ENCODE data around the gene CELF3.

The CELF3 gene

DNA sequence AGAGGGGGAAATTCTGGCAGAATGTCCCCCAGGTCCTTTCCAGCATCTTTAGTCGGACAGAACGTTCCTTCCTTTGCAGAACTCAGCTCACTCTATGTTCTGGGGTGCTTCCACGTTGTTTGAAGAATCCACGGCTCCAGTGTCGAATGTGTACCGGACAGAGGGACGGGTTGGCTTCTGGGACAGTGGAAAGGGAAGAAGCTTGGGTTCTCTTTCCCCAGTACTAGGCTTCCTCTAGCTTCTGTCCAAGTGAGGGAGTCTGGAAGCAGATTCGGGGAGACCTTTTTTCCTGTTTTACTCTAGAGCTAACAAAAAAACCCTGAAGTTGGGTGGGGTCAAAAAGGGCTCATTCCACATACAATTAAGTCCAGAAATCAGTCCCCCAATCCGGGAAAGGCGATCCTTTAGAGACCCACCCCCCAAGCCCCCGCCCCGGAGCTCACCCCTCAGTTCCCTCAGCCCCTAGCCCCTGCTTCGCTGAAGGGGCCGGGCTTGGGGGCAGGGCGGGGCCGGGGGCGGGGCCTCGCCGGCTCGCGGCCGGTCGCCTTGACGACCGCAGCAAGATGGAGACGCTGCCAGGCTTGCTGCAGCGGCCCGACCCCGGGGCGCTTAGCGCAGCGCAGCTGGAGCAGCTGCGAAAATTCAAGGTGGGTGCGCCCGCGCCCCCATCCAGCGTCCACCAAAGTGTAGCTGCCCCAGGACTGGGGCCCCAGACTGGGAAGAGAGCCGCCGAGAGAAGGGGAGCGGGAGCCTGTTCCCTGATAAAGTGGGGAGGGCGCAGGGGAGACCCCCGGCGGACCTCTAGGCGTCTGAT is 4.6 kb upstream of the CELF3 start, which contains the start of gene RIIAD1:
TSS of gene RIIAD1 (plus strand) at position 549 of the 814 bp plus-strand sequence. CDS start at position 564, 15 bp downstream.
- DNase-seq (ENCODE audit: low read depth): peak; percentile 30

- no peak for DNase-seq (ENCODE audit: low read depth)
Observed at GRCh38 chr1:151720554-151720953, 4.0 kb upstream of the CELF3 start.

GRCh38 chr1:151720125-151720524 is 3.5 kb upstream of the CELF3 start:
- no peak for DNase-seq (ENCODE audit: low read depth)

DNA sequence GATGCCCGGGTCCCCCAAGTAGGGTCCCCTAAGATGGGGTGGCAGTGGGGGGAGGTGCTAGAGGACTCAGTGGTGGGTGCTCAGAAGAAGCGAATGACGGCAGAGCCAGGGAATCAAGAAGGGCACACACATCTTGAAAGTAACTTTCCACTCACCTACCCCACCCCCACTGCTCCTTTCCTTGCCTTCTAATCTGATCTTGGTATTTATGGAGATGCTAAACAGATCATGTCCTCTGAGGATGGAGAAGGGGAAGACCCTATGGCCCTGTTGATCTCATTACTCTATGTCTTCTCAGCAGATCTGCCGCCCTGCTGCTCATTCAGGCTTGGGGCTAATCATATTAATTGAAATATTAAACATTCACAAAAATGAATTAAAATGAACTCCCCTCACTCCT is 2.1 kb upstream of the CELF3 start:
- DNase-seq (ENCODE audit: low read depth): no peak

- DNase-seq (ENCODE audit: low read depth): no peak
Observed at GRCh38 chr1:151718011-151718431, 1.4 kb upstream of the CELF3 start.

DNA sequence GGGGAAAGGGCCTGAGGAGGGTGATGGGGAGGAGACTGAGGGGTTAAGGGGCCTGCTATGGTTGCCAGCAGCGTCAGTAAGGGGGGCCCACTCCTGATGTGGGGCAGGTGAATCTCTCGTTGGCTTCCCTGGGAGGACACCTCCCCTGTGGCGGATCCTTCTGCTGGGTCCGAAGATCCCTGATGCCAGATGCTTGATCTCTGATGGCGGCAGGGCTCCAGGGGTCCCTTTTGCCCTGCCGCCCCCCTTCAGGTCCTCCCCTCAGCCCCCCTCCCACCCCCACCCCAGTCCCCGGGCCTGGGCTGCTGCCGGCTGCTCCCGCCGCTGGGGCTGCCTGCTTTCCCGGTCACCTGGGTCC is 219 bp downstream of the CELF3 start:
- no peak for DNase-seq (ENCODE audit: low read depth)

- no peak for DNase-seq (ENCODE audit: low read depth)
Observed at GRCh38 chr1:151715726-151716404, 738 bp downstream of the CELF3 start.

GRCh38 chr1:151714820-151715725 is 1.5 kb downstream of the CELF3 start:
- no peak for DNase-seq (ENCODE audit: low read depth)

- DNase-seq (ENCODE audit: low read depth): no peak
Observed at GRCh38 chr1:151713874-151714273, 2.7 kb downstream of the CELF3 start.

DNA sequence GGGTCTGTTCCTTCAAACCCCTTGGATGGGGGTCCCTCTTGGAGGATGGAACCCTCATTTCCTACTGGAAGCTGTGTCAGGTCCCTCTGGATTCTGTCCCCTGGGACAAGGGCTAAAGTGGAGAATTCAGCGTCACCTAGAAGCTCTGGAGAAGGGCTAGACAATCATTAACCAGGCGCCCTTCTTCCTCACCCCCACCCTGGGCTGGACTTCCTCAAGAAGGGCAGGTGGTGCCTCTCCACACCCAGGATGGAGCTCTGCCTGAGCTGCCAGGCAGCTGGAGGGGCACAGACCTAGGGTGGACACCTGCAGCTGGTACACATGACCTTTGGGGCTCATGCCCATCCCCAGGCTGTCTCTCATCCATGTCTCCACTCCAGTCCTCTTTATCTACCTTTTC is 3.6 kb downstream of the CELF3 start:
- no peak for DNase-seq (ENCODE audit: low read depth)

GRCh38 chr1:151711951-151712350 is 4.7 kb downstream of the CELF3 start:
- DNase-seq (ENCODE audit: low read depth): no peak

- no peak for DNase-seq (ENCODE audit: low read depth)
Observed at GRCh38 chr1:151711044-151711800, 5.4 kb downstream of the CELF3 start.

DNA sequence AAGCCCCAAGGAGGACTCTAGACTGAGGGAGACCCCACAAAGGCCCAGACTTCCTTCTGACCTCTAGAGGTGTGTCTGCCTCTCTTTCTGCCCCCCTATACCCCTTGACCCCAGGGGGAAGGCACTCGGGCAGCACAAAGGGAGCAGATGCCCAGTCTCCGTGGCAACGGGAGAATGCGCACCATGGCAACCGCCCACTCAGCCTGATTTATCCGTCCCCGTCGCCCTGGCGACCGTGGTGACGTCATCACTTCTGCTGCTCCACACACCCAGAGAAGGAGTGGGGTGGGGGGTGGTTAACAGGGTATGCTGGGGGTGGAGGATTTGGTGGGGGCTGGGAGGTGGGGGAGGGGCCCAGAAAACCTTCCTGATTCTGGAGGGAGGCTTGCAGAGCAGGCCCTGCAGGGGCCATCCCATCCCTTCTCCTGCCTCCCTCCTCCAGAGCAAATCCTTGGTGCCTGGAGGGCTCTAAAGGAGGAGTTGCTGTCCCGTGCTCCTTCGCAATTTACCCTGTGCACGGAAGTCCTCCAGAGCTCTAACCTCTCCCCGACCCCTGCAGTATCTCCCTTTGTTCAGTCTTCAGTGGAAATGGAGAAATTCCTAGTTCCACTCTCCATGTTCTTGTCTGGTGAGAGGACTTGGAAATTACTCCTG is 6.3 kb downstream of the CELF3 start:
- no peak for DNase-seq (ENCODE audit: low read depth)

GRCh38 chr1:151708891-151709290 is 7.7 kb downstream of the CELF3 start:
- DNase-seq (ENCODE audit: low read depth): no peak

DNA sequence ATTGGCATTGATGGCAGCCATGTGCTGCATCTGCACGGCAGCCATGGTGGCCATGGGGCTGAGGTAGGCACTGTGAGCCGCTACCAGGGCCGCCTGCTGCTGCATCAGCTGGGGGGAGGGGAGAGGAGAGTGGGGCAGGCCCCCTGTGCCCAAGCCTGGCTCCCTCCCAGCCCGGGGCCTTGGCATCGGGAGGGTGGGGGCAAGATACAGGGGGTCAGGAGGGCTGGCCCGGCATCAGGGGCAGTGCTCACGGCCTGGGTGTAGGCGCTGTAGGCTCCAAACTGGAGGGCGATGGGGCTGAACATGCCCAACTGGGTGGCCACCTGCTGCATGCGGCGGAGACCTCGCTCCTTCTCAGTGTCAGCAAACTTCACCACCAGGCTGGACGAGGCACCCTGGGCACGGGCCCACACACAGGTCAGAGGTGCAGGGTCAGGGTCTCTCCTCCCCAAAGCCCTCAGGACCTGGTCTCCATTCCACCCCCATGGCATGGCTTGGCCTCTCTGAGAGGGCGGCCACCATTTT is 9.0 kb downstream of the CELF3 start:
- no peak for DNase-seq (ENCODE audit: low read depth)

DNA sequence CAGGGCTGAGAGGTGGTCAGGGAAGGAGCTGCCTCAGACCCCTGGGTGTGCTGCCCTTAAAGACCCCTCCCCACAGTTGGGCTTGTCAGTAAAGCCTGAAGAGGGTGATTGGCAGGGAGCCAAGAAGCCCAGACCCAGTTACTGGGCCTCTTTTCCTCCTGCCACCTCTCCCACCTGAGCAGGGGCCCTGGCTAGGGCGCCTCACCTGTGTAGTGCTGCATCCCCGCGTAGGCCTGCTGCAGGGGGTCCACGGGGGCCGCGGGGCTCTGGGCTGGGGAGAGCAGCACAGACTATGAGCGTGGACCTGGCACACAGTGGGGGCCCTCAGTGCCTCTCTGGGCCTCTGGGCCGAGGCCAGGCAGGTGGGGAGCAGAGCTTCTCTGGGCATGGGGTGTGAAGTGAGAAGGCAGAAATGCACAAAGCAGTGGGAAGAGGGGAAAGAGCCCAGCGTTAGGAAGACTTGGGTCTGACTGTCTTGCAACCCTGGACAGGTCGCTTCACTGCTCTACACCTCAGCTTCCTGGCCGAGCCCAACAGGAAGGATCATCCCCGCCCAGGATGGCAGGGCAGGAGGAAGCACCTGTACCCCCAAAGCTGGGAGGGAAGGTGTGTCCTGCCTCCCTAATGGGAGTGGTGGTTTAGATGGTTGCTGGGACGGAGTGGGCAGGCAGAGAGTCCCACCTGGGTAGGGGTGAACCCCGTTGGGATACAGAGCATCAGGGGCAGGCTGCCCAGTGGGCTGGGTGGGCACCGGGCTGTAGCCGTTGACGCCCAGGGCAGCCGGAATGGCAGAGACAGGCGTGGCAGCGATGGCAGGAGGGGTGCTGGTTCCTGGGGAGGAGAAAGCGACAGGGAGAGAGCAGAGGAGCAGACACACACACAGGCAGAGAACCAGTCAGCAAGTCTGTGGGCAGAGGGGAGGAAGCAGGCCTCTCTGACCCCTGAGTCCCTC is 9.9 kb downstream of the CELF3 start:
- DNase-seq (ENCODE audit: low read depth): no peak

DNA sequence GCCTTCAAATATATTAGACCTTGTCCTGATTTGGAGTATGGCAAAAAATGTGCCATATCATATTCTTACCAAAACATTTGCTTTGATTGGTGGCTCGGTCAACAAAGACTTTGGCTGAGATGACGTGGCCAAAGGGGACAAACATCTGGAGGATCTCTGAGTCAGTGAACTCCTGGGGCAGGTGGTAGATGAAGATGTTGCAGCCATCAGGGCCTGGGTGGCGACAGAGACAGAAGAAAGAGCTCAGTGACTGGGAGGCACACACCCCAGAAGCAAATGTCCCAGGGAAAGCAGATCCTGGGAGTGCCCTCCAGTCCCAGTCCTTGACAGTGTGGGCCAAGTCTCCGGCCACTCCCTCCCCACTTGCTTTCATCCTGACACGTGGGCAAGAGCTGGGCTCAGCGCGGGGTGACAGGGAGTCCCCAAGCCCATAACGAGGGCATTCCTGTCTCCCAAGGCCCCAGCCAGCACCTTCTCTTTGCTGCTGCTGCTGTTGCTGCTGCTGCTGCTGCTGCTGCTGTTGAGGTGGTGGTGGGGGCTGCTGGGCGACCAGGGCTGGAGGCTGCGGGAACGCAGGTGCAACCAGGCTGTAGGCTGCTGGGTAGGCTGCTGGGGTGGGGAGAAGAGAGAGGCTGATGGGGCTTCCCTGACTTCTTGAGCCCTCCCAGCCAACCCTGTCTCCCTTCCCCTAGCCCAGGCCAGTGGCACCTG is 10.7 kb downstream of the CELF3 start:
- no peak for DNase-seq (ENCODE audit: low read depth)

DNA sequence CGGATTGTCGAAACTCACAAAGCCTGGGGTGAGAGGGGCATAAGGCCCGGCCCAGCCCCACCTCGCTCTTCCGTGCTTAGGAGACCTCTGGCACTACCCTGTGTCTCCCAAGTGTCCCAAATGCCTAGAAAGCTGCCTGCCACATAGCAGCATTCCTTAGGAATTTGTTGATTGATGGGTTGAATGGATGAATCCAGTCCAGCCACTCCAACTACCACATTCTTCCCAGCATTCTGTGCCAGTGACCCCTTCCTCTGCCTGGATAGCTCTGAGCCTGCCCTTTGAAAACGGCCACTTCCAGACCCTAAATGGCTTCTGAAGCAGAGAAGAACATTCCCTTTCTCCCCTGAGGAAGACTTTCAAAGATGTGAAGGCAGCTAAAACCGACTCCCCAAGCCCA is 11.5 kb downstream of the CELF3 start:
- no peak for DNase-seq (ENCODE audit: low read depth)

DNA sequence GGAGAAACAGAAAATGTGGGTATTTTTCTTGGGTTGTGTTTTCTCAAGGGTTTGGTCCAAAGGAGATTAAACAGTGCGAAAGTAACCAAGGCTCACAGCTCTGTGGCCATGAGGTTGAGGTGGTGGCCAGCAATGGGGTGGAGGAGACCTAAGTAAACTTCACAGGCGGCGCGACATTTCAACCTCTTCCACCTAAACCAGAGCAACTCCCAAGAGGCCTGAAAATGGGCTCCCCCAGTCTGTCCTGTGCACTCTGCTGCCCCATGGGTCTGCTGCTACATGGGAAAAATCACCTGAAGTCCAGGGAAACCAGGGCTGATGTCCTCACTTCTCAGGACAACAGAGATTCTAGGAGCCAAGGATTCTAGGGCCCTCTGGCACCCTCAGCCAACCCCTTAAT is 12.4 kb downstream of the CELF3 start:
- DNase-seq (ENCODE audit: low read depth): no peak
